Measurements from ENCODE around the gene ZDHHC11B. TPM values are rescaled to one million over a fixed set of nuclear protein-coding genes. Genes with fewer than 3 reads are reported as not detected.

ZDHHC11B gene
- total RNA-seq, 1 experiment from 2014 or later, result 1.4 TPM

DNA sequence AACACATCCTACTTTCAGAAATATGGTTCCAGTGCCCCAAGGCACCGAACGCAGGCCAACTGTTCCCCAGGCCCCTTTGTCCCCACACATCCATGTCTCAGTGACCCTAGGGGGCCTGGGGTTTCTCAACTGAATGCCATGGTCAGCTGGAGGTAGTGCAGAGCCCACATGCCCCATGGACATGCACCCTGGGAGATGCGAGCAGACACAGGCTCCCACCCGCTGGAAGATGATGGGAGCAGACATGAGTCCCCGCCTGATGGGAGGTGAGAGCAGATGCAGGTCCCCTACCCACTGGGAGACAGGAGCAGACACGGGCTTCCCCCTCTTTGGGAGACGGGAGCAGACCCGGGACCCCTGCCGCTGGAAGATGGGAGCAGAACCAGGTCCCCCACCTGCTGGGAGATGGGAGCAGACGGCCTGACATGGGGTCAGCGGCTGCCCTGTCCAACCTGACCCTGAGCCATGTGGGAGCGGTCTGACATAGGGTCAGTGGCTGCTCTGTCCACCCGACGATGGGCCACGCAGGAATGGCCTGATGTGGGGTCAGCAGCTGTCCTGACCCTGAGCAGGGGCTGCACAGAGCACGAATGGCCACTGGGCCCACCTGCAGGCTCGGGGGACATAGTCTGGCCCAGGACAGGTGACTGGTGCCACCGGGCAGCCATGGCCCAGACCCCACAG lies 18.4 kb downstream of the ZDHHC11B start:
- no peak overlapping the region for H2BK120ac ChIP-seq (ENCODE audit: low read depth, low read length, poor library complexity, severe bottlenecking)
- TF ChIP-seq, protein P1, sequence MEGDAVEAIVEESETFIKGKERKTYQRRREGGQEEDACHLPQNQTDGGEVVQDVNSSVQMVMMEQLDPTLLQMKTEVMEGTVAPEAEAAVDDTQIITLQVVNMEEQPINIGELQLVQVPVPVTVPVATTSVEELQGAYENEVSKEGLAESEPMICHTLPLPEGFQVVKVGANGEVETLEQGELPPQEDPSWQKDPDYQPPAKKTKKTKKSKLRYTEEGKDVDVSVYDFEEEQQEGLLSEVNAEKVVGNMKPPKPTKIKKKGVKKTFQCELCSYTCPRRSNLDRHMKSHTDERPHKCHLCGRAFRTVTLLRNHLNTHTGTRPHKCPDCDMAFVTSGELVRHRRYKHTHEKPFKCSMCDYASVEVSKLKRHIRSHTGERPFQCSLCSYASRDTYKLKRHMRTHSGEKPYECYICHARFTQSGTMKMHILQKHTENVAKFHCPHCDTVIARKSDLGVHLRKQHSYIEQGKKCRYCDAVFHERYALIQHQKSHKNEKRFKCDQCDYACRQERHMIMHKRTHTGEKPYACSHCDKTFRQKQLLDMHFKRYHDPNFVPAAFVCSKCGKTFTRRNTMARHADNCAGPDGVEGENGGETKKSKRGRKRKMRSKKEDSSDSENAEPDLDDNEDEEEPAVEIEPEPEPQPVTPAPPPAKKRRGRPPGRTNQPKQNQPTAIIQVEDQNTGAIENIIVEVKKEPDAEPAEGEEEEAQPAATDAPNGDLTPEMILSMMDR (conservative IDR thresholded peaks at IDR 0.05), result no peak
- no peak overlapping the region for H4K91ac ChIP-seq (ENCODE audit: insufficient read length, low read depth, low read length)
- no peak overlapping the region for H2AFZ ChIP-seq (ENCODE audit: low read length)
- no peaks in the 10 kb centered on the region for H3K4me1 ChIP-seq (ENCODE audit: insufficient read depth, low read length)
- no peak overlapping the region for H2BK20ac ChIP-seq (ENCODE audit: low read depth, low read length, poor library complexity, severe bottlenecking)
- H2BK12ac ChIP-seq (ENCODE audit: insufficient read length, low read depth, low read length), result no peak overlapping the region
- no peak overlapping the region for H3K56ac ChIP-seq (ENCODE audit: insufficient read length, low read depth, low read length)
- H3K79me2 ChIP-seq (ENCODE audit: insufficient read depth, low read length), result no peaks in the 10 kb centered on the region
- no peak overlapping the region for H3K18ac ChIP-seq (ENCODE audit: insufficient read length, low read depth, low read length)
- H4K5ac ChIP-seq (ENCODE audit: insufficient read length, low read depth, low read length), result no peak overlapping the region
- H3K27ac ChIP-seq (ENCODE audit: insufficient read length, low read depth, low read length), result no peak overlapping the region
- H2AK5ac ChIP-seq (ENCODE audit: insufficient read length, low read length), result no peak overlapping the region
- H4K8ac ChIP-seq (replicated peaks; ENCODE audit: insufficient read length, low read depth, low read length), result no peak overlapping the region
- WGBS (ENCODE audit: extremely low coverage, insufficient read length, low lambda C conversion rate), result no CpG with 5 or more reads among the region's 18 CpGs
- no peak overlapping the region for H3K27ac Mint-ChIP-seq
- H3K9me3 ChIP-seq (ENCODE audit: control insufficient read depth, low read depth, low read length), result no peaks in the 10 kb centered on the region
- H4K20me1 ChIP-seq (ENCODE audit: control insufficient read depth, insufficient read depth, insufficient read length), result no peaks in the 10 kb centered on the region
- H2BK5ac ChIP-seq (ENCODE audit: insufficient read length, low read length), result no peak overlapping the region
- no peak overlapping the region for H3K4me2 ChIP-seq (ENCODE audit: insufficient read depth, insufficient read length, low read length)
- peaks cover 8 to 18% of the 10 kb centered on the region in 2 experiments; a peak in 4 of 5 replicates for H3K9me3 Mint-ChIP-seq
- no peak overlapping the region for H2BK15ac ChIP-seq (ENCODE audit: low read depth, low read length)
- no peak for DNase-seq
- no peak overlapping the region; the same call in 1 of the 2 replicates for H3K14ac ChIP-seq (ENCODE audit: insufficient read depth, low read length)
- no peak overlapping the region for H3T11ph ChIP-seq (ENCODE audit: low read length)
- no peaks in the 10 kb centered on the region for H3K79me1 ChIP-seq (ENCODE audit: insufficient read depth, low read depth, low read length, poor library complexity, severe bottlenecking)
- H3K27me3 Mint-ChIP-seq (ENCODE audit: low read depth), result peaks cover 7% of the 10 kb centered on the region; the same call in 1 of the 2 replicates
- H3K4me1 Mint-ChIP-seq, result peaks cover 0 to 2% of the 10 kb centered on the region in 2 experiments; a peak in 3 of 4 replicates
- no peaks in the 10 kb centered on the region for H3K27me3 ChIP-seq (ENCODE audit: insufficient read depth, low read length)
- no peak overlapping the region for H3K23ac ChIP-seq (ENCODE audit: insufficient read length, low read depth, low read length)
- H3K4ac ChIP-seq (ENCODE audit: low read depth, low read length), result no peak overlapping the region
- H3K23me2 ChIP-seq (ENCODE audit: insufficient read length, low read depth, low read length, poor library complexity, severe bottlenecking), result no peaks in the 10 kb centered on the region
- no peak overlapping the region for H3K4me3 Mint-ChIP-seq
- H3K9ac ChIP-seq (ENCODE audit: extremely low read depth, insufficient read length, low read length), result no peak overlapping the region
- peaks cover 0 to 10% (median 4%) of the 10 kb centered on the region in 3 experiments; a peak in 3 of 7 replicates for H3K36me3 Mint-ChIP-seq (ENCODE audit: insufficient read depth in 1 of 3, low read depth in 3 of 3)
